ENCODE measurements around the gene TIFAB. TPM values are rescaled to one million over a fixed set of nuclear protein-coding genes. Genes with fewer than 3 reads are reported as not detected.

The TIFAB gene
- total RNA-seq, 1 donor from 2014 or later: not detected

GRCh38 chr5:135454946-135455345 lies 2.8 kb upstream of the TIFAB start:
- H3K9me3 ChIP-seq: no peaks in the 10 kb centered on the region
- intact Hi-C loops (cut with DNase I): no loop called here
- no peaks in the 10 kb centered on the region for H3K27me3 ChIP-seq
- H3K4me1 ChIP-seq: peaks cover 3 to 16% of the 10 kb centered on the region in 2 donors
- no peak for TF ChIP-seq CTCF (IDR thresholded peaks at IDR 0.05)
- H3K36me3 ChIP-seq: no peaks in the 10 kb centered on the region
- H3K27ac ChIP-seq: no peak overlapping the region
- no peak overlapping the region for H3K4me3 ChIP-seq
- DNase-seq (ENCODE audit: low spot score in 2 of 2): no peak

DNA sequence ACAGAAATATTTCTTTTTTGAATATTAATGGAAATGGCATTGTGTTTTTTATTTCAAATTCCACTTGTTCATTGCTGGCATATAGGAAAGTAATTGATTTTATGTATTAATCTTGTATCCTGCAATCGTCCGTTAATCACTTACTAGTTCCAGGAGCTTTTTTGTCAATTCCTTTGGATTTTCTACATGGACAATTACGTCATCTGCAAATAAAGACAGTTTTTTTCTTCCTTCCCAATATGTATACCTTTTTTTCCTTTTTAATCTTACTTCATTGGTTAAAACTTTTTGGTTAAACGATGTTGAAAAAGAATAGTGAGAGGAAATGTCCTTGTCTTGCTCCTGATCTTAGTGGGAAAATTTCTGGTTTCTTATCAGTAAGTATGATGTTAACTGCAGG lies 1.5 kb upstream of the TIFAB start:
- no peaks in the 10 kb centered on the region for H3K9me3 ChIP-seq
- no peaks in the 10 kb centered on the region for H3K36me3 ChIP-seq
- H3K4me1 ChIP-seq: peaks cover 3 to 10% of the 10 kb centered on the region in 2 donors
- no peak overlapping the region for H3K27ac ChIP-seq
- intact Hi-C loops (cut with DNase I): no loop called here
- no peak for DNase-seq (ENCODE audit: low spot score in 2 of 2)
- no peak overlapping the region for H3K4me3 ChIP-seq
- H3K27me3 ChIP-seq: no peaks in the 10 kb centered on the region
- TF ChIP-seq CTCF (IDR thresholded peaks at IDR 0.05): no peak

DNA sequence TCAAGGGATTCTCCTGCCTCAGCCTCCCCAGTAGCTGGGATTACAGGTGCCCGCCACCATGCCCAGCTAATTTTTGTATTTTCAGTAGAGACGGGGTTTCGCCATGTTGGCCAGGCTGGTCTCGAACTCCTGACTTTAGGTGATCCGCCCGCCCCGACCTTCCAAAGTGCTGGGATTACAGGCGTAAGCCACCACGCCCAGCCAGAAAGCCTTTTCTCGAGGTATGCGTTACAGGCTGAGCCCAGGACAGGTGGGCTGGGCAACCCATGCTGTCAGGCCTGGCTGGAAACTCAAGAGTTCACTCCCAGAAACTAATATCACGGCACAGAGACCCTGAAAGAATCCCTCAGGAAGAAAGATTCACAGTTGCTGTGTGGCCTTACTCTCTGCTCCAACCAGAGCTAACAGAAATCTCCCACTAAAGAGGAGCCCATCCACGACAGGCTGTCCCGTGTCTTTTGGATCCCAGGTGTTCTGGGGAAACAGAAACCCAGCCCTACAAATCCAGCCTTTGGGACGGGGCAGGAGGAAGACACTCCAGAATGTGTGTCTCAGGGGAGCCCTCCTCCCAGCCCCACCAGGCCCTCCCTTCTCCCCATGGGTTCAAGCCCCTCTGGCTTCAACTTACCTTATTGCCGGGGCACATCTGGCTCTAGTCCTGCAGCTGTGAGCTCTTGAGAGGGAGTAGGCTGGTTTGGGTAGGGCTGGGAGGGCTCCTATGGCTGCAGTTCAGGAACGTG lies 400 bp downstream of the TIFAB start:
- Histone ChIP-seq H3K36me3 (no peaks in the 10 kb centered on the region), H3K27ac (no peak overlapping the region), H3K4me1 (no peaks in the 10 kb centered on the region), H3K9me3 (no peaks in the 10 kb centered on the region), H3K27me3 (no peaks in the 10 kb centered on the region), H3K4me3 (no peak overlapping the region)
- peak in 1 of 2 donors; percentile 53 for DNase-seq (ENCODE audit: low spot score in 2 of 2)
- no peak for TF ChIP-seq CTCF (IDR thresholded peaks at IDR 0.05)
- intact Hi-C loops (cut with DNase I): no loop called here

DNA sequence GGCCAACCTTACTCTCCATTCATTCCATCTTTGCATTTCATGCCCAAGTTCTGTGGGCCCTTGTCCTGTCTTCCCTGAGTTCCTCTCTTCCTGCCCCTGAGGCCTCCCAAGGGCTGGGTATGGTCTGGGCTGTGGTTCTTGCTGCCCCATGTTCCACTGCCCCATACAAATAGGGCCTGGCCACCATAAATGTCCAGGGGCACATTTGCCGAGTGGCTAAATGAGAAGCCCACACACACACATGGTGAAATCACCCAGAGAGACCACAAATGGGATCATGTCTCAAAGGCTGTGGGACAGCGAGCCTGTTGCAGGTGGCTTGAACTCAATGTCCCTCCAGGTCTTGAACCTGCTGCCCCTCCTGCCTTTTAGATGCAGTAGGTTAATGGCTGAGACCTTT lies 1.2 kb downstream of the TIFAB start:
- Histone ChIP-seq H3K27ac (no peak overlapping the region), H3K4me1 (no peaks in the 10 kb centered on the region), H3K4me3 (no peak overlapping the region), H3K9me3 (no peaks in the 10 kb centered on the region), H3K27me3 (no peaks in the 10 kb centered on the region), H3K36me3 (no peaks in the 10 kb centered on the region)
- no peak for DNase-seq (ENCODE audit: low spot score in 2 of 2)
- intact Hi-C loops (cut with DNase I): no loop called here
- no peak for TF ChIP-seq CTCF (IDR thresholded peaks at IDR 0.05)

DNA sequence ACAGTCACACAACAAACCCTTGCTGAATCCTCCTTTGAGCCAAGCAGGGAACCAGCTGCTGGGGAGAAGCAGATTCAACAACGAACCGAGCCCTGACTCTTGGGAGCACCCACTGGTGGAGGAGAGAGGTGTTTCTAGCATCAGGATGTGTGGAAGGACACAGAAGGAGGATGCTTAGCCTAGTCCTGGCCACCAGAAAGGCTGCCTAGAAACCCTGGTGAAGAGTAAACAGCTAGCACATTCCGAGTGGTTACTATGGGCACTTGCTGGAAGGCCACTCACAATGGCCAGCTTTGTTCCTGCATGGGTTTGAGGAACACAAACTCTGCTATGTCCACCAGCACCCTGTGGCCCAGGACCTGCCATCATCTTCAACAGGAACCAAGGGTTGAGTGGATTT lies 1.8 kb downstream of the TIFAB start:
- Histone ChIP-seq H3K27me3 (no peaks in the 10 kb centered on the region), H3K27ac (no peak overlapping the region), H3K36me3 (no peaks in the 10 kb centered on the region), H3K9me3 (no peaks in the 10 kb centered on the region), H3K4me1 (no peaks in the 10 kb centered on the region), H3K4me3 (no peak overlapping the region)
- intact Hi-C loops (cut with DNase I): no loop called here
- TF ChIP-seq CTCF (IDR thresholded peaks at IDR 0.05): no peak
- peak in 1 of 2 donors; percentile 40 for DNase-seq (ENCODE audit: low spot score in 2 of 2)

GRCh38 chr5:135449644-135450043 lies 2.5 kb downstream of the TIFAB start:
- H3K36me3 ChIP-seq: no peaks in the 10 kb centered on the region
- H3K4me3 ChIP-seq: no peak overlapping the region
- H3K27ac ChIP-seq: no peak overlapping the region
- H3K4me1 ChIP-seq: no peaks in the 10 kb centered on the region
- no peak for TF ChIP-seq CTCF (IDR thresholded peaks at IDR 0.05)
- no peaks in the 10 kb centered on the region for H3K27me3 ChIP-seq
- H3K9me3 ChIP-seq: no peaks in the 10 kb centered on the region
- intact Hi-C loops (cut with DNase I): no loop called here
- no peak for DNase-seq (ENCODE audit: low spot score in 2 of 2)
